T1000 (cell line): ENCODE measurements around the gene FAM117B.

Source experiments
- DNase-seq: peaks from one replicate; lab custom pipeline; 2025; ENCODE audit warnings: mixed read lengths; lab: John Stamatoyannopoulos, UW

Gene FAM117B

DNA sequence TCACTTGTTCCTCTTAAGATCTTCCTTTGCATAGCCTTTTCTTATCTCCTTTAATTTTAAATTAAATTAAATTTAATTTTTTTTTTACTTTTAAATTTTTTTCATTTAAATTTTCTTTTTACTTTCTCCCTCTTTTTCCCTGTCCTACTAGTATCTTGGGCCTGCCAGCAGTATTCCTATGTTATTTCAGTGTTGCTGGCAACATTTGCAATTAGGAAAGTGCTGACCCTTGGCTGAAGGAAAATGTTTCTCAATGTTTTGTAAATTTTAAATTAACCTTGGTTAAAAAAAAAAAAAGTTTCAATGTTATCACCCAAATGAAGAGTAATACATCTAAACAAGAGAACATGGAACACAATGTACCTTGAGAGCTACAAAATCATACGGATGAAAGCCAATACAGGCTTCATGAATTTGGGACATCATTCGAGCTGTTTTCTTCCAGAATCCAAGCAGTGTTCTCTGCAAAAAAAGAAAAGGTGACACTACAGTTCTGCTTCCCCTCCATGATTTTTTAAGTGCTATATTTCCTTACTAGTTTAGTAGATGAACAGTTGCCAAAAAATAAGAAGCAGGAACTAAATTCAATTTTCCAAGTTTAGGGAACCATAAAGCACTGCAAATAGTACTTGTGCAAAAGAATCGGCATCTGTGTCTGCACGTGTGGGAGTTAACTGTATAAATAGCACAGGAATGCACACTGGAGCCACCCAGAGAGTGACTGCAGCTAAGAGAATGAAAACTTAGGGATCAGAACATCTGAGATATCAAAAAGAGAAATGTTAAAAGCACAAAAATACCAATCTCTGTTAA lies 181.0 kb downstream of the FAM117B start:
- no peak for DNase-seq

DNA sequence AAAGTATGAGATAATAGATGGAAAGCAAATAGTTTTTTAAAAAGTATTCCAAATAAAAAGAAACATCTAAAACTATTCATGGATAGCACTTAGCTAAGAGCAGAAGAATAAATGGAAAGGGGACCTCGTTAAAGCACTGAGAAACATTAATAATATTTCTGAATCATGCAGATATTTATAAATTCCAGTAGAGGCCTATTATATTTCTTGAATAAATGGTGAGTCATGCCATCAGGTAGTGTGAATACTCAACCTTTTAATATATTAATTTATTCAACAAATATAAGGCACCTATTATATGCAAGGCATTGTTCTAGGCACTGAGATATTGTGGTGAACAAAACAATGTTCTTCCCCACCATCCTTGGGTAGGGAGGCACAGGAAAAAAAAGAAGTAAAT lies 183.0 kb downstream of the FAM117B start:
- DNase-seq = no peak

GRCh38 chr2:202818321-202818720 lies 183.6 kb downstream of the FAM117B start:
- DNase-seq = no peak
